ENCODE results near the gene ATP2C2. TPM values are rescaled to one million over a fixed set of nuclear protein-coding genes. Genes with fewer than 3 reads are reported as not detected.

The ATP2C2 gene
- total RNA-seq, 1 donor from 2014 or later = not detected

DNA sequence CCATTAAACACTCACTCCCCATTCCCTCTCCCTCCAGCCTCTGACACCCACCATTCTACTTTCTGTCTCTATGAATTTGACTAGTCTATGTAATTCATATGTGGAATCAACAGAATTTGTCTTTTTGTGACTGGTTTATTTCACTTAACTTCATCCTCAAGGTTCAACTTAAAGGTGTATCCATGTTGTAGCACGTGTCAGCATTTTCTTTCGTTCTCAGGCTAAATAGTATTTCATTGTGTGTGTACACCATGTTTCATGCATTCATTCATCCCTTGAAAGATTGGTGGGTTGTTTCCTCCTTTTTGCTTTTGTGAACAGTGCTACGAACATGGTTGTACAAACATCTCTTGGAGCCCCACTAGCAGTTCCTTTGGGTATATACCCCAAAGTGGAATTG lies 36.0 kb downstream of the ATP2C2 start:
- Mint-ChIP-seq H3K4me3 (no peak overlapping the region), H3K36me3 (ENCODE audit: low read depth) (no peaks in the 10 kb centered on the region), H3K9me3 (peaks cover 3% of the 10 kb centered on the region), H3K27ac (no peak overlapping the region), H3K27me3 (peaks cover 30% of the 10 kb centered on the region), H3K4me1 (peaks cover 2% of the 10 kb centered on the region)
- intact Hi-C loops (cut with micrococcal nuclease) = no loop called here
- DNase-seq = no peak

DNA sequence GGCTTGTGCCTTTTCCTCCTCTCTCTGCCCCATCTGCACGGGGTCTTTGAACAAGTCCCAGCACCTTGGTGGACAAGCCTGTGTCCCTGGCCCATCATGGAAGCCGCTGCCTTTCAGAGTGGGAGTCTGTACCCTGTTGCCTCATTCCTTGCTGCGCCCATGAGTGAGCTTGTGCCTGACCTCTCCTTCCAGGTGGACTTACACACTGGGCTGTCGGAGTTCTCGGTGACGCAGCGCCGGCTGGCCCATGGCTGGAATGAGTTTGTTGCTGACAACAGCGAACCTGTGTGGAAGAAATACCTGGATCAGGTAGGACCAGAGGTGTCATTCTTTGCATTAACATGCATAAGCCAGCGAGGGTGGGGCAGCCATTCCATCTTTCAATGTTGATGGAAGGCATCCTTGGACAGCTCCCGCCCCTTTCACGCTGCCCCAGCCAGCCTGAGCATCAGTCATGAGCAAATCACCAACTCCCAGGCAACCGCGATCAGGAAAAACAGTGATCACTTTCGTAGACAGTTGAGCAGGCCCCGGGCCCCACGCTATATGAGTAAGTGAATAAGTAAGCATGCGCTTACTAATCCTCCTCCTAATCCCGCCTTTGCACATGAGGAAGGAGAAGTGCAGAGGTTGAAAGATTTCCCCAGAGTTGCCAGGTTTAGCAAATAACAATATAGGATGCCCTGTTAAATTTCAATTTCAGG lies 36.8 kb downstream of the ATP2C2 start:
- H3K27me3 Mint-ChIP-seq = peaks cover 26% of the 10 kb centered on the region

DNA sequence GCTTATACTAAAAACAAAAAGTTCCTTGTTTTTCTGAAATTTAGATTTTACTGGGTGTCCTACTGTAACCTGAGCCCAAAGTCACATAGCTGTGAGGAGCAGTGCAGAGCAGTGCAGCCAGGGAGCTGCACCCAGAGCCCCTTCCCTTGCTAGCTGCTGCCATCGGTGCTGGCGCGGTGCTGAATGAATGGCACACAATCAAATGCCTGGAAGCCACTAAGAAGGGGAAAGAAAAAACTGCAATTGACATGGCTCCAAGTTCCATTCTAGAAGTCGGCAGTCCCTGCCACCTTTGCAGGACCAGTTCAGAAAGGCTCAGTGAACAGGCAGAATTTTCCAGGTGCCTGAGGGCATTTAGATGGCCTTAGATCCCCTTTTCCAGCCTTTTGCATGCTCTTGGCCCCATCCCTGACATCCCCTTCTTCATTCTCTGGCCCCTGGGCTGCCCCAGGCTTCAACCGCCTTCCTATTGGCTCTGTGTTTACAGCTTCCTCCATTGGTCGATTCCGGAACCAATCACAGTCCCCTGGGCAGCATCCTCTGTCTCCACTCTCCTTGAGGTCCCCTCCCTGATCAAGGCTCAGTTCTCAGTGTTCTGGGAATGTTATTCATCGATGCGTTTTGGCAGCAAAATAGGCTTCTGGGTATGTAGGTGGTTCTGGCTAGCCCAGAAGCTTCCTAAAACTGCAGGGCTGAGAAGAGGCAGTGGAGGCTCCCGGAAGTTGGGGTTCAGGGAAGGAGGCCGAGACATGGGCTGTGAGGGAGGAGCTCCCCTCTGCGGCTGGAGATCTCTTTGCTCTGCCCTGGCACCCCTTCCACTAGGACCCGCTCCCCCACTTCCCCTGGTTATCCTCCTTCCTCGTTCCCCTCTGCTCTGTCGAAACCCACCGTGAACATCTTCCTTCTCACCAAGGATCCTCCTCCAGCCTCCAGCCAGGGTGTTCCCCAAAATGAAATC lies 37.9 kb downstream of the ATP2C2 start:
- intact Hi-C loops (cut with micrococcal nuclease) = no loop called here
- Mint-ChIP-seq H3K9me3 (no peaks in the 10 kb centered on the region), H3K27me3 (peaks cover 23% of the 10 kb centered on the region), H3K4me1 (peaks cover 2% of the 10 kb centered on the region), H3K36me3 (ENCODE audit: low read depth) (no peaks in the 10 kb centered on the region), H3K27ac (no peak overlapping the region), H3K4me3 (no peak overlapping the region)
- DNase-seq = no peak

More for the DNA sequence above, 36.8 kb downstream of the ATP2C2 start:
- no peaks in the 10 kb centered on the region for H3K36me3 Mint-ChIP-seq (ENCODE audit: low read depth)
- H3K9me3 Mint-ChIP-seq = peaks cover under 1% of the 10 kb centered on the region
- no peak overlapping the region for H3K27ac Mint-ChIP-seq
- no peak overlapping the region for H3K4me3 Mint-ChIP-seq
- intact Hi-C loops (cut with micrococcal nuclease) = no loop called here
- no peak for DNase-seq
- peaks cover 2% of the 10 kb centered on the region for H3K4me1 Mint-ChIP-seq

DNA sequence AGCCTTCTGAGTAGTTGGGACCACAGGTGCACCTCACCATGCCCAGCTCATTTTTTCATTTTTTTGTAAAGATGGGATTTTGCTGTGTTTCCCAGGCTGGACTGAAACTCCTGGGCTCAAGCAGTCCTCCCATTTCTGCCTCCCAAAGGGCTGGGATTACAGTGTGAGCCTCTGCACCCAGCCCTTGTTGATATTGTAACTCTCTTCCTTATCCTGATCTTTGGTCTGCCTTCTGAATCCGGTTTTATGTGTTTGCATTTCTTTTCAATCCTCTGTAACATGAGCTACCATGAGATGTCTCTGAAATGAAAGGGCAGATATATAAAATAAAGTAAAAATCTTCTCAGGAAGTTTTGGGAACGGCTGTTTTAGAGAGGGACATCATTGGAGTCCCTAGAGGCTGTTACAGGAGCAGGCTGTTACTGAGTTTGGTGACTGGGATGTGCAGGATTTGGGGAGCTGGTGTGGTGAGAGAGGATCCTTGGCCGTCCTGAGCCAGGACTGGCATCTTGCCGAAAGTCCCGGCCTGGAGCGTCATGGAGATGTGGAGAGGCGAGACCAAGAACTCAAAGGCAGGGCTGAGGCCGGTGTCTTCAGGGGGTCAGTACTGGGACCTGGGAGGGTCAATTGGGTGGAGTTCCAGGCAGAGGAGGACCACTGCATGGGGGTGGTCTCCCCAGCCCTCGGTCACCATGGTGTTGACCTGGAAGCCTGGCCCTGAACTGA lies 39.4 kb downstream of the ATP2C2 start:
- H3K36me3 Mint-ChIP-seq (ENCODE audit: low read depth) = no peaks in the 10 kb centered on the region
- H3K9me3 Mint-ChIP-seq = no peaks in the 10 kb centered on the region
- intact Hi-C loops (cut with micrococcal nuclease) = no loop called here
- no peak overlapping the region for H3K27ac Mint-ChIP-seq
- peaks cover 2% of the 10 kb centered on the region for H3K4me1 Mint-ChIP-seq
- peaks cover 13% of the 10 kb centered on the region for H3K27me3 Mint-ChIP-seq
- DNase-seq = no peak
- H3K4me3 Mint-ChIP-seq = no peak overlapping the region

DNA sequence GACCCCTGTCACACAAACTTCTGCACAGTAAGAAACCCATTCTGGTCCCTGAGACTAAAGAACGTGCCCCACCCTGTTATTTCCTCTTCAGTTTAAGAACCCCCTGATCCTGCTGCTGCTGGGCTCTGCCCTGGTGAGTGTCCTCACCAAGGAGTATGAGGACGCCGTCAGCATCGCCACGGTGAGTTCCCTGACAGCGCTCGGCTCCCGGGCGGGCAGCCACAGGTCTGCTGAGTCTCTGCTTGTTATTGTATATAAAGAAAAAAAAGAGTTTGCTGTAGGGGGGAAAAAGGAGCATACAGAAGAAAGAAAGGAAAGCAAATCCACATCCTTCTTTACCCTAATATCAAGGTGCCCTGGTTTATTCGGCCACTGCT lies 40.0 kb downstream of the ATP2C2 start:
- peaks cover 10% of the 10 kb centered on the region for H3K27me3 Mint-ChIP-seq
- intact Hi-C loops (cut with micrococcal nuclease) = no loop called here
- H3K27ac Mint-ChIP-seq = no peak overlapping the region
- H3K4me1 Mint-ChIP-seq = peaks cover 2% of the 10 kb centered on the region
- no peaks in the 10 kb centered on the region for H3K36me3 Mint-ChIP-seq (ENCODE audit: low read depth)
- no peak for DNase-seq
- H3K4me3 Mint-ChIP-seq = no peak overlapping the region
- H3K9me3 Mint-ChIP-seq = no peaks in the 10 kb centered on the region

DNA sequence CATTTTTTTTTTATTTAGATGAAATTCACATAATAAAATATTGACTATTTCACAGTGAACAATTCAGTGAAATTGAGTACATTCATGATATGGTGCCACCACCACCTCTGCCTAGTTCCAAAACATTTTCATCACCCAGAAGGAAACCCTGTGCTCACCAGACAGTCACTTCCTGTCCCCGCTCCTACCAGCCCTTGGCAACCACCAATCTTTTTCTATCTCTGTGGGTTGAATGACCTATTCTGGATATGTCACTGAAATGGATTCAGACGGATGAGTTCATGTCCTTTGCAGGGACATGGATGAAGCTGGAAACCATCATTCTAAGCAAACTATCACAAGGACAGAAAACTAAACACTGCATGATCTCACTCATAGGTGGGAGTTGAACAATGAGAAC lies 40.5 kb downstream of the ATP2C2 start:
- H3K36me3 Mint-ChIP-seq (ENCODE audit: low read depth) = no peaks in the 10 kb centered on the region
- no peaks in the 10 kb centered on the region for H3K9me3 Mint-ChIP-seq
- H3K4me3 Mint-ChIP-seq = no peak overlapping the region
- H3K4me1 Mint-ChIP-seq = peaks cover 2% of the 10 kb centered on the region
- DNase-seq = no peak
- intact Hi-C loops (cut with micrococcal nuclease) = no loop called here
- H3K27ac Mint-ChIP-seq = no peak overlapping the region
- H3K27me3 Mint-ChIP-seq = peaks cover 10% of the 10 kb centered on the region

DNA sequence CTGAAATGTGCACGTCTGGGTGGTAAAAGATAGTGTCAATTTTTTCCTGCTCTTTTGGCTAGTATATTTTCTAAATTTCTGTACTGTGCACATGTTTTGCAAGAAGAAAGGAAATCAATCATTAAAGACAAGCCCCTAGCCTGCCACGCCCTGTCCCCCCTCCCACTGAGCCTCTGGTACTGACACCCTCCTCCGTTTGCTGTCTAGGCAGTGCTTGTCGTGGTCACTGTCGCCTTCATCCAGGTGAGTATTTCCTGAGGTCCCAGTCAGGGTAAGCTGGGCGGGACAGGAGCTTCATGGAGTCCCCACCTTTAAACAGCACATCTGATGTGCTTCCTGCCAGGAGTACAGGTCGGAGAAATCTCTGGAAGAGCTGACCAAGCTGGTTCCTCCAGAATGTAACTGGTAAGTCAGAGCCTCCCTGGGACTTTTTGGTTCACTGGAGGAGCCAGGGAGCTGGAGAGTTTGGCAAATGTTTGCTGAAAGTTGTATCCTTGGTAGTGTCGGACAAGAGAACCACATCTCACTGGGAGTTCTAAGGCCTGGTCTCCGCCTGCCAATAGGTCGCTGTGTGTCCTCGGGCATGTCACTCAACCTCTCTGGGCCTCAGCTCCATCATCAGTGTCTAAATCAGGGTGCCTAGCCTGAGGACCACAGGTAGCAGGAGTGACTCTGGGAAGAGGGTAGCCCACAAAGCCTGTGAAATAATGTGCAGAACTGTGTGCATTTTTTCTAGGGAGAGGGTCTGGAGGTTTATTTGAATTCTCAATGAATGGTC lies 42.2 kb downstream of the ATP2C2 start:
- no peak overlapping the region for H3K27ac Mint-ChIP-seq
- peaks cover 2% of the 10 kb centered on the region for H3K4me1 Mint-ChIP-seq
- peaks cover 8% of the 10 kb centered on the region for H3K27me3 Mint-ChIP-seq
- no peak overlapping the region for H3K4me3 Mint-ChIP-seq
- no peaks in the 10 kb centered on the region for H3K9me3 Mint-ChIP-seq
- no peak for DNase-seq
- H3K36me3 Mint-ChIP-seq (ENCODE audit: low read depth) = no peaks in the 10 kb centered on the region
- intact Hi-C loops (cut with micrococcal nuclease) = no loop called here

DNA sequence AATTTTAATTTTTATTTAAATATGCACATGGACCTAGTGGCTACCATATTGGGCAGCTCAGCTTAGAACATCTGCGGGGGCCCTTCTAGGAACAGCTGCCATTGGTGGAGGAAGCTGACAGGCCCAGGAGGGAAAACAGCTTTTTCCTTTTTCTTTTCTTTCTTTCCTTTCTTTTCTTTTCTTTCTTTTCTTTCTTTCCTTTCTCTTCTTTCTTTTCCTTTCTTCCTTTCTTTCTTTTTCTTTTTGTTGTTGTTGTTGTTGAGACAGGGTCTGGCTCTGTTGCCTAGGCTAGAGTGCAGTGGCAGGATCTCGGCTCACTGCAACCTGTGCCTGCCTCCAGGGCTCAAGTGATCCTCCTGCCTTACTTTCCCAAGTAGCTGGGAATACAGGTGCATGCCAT lies 43.4 kb downstream of the ATP2C2 start:
- H3K4me3 Mint-ChIP-seq = no peak overlapping the region
- no peaks in the 10 kb centered on the region for H3K36me3 Mint-ChIP-seq (ENCODE audit: low read depth)
- H3K27ac Mint-ChIP-seq = no peak overlapping the region
- no peaks in the 10 kb centered on the region for H3K9me3 Mint-ChIP-seq
- no peak for DNase-seq
- peaks cover 7% of the 10 kb centered on the region for H3K27me3 Mint-ChIP-seq
- peaks cover 2% of the 10 kb centered on the region for H3K4me1 Mint-ChIP-seq
- intact Hi-C loops (cut with micrococcal nuclease) = no loop called here

DNA sequence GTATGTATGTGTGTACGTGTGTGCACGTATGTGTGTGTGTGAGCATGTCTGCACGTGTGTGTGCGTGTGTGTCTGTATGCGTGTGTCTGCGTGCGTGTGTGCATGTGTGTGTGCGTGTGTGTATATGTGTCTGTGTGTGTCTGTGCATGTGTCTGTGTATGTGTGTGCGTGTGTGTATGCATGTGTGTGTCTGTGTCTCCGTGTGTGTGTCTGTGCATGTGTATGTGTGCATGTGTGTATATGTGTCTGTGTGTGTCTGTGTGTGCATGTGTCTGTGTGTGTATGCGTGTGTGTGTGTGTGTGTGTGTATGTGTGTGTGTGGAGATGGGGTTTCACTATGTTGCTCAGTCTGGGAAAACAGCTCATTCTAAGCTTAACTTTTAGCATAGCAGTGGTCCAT lies 43.9 kb downstream of the ATP2C2 start:
- DNase-seq = no peak
- Mint-ChIP-seq H3K4me3 (no peak overlapping the region), H3K27ac (no peak overlapping the region), H3K4me1 (peaks cover 2% of the 10 kb centered on the region), H3K27me3 (peaks cover 3% of the 10 kb centered on the region), H3K9me3 (no peaks in the 10 kb centered on the region), H3K36me3 (ENCODE audit: low read depth) (no peaks in the 10 kb centered on the region)
- intact Hi-C loops (cut with micrococcal nuclease) = no loop called here

DNA sequence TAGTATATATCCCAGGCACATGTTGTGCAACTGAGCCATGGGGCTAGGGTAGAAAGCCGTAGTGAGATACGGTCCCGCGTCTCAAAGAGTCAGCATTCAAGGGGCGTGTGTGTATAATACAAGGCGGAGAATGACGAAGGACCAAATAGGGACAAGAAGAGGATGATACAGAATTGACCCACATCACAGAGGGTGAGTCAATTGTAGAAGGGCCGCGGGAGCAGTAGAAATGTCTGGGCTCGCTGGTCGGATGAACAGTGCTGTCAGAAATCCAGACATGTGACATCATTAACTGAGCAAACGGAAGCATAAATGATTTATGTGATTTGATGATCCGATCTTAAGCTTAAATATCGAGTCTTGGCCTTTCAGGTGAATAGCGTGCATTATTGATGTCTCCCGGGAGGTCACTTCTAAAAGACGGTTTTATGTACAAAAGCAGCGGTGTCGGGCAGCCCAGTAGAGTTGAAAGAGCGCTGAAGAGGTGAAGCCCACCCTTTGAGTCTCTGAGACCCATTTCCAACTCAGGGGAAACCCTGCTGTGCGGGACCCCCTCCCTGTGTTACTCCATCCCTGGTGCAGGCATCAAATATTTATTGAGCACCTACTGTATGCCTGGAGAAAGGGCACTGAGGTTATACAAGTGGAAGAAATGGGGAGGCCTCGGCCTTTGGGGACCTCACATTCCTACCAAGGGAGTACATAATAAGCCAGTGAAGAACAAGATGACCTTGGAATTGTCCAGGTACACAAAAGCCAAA lies 45.1 kb downstream of the ATP2C2 start:
- DNase-seq = no peak
- no peak overlapping the region for H3K4me3 Mint-ChIP-seq
- H3K27me3 Mint-ChIP-seq = peaks cover 3% of the 10 kb centered on the region
- peaks cover 2% of the 10 kb centered on the region for H3K4me1 Mint-ChIP-seq
- intact Hi-C loops (cut with micrococcal nuclease) = no loop called here
- no peaks in the 10 kb centered on the region for H3K36me3 Mint-ChIP-seq (ENCODE audit: low read depth)
- H3K9me3 Mint-ChIP-seq = no peaks in the 10 kb centered on the region
- no peak overlapping the region for H3K27ac Mint-ChIP-seq

DNA sequence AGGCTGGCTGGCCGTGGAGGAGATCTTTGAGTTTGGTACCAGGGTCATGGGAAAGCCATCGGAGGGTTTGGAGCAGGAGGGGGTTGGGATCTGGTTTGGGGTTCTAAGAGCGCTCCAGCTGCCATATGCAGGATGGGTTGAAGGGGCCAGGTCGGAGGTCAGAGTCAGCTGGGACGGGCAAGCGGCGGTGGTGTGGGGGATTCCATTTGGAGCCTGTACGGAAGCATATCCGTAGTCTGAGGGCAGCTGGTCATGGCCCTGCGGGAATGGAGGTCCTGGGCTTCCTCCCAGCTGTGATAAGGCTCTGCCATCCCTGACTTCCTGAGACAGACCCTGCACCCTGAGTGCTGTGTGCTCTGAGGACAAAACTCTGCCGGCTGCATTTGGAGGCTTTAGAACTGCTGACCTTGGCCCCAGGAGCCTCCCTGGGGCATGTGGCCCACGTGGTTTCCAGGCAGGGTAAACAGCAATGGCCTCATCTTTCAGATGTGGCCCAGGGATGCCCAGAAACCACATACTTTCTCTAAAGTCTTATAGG lies 46.5 kb downstream of the ATP2C2 start:
- no peak overlapping the region for H3K4me3 Mint-ChIP-seq
- peaks cover 3% of the 10 kb centered on the region for H3K27me3 Mint-ChIP-seq
- no peaks in the 10 kb centered on the region for H3K36me3 Mint-ChIP-seq (ENCODE audit: low read depth)
- no peaks in the 10 kb centered on the region for H3K9me3 Mint-ChIP-seq
- no peak for DNase-seq
- intact Hi-C loops (cut with micrococcal nuclease) = no loop called here
- no peak overlapping the region for H3K27ac Mint-ChIP-seq
- H3K4me1 Mint-ChIP-seq = no peaks in the 10 kb centered on the region

DNA sequence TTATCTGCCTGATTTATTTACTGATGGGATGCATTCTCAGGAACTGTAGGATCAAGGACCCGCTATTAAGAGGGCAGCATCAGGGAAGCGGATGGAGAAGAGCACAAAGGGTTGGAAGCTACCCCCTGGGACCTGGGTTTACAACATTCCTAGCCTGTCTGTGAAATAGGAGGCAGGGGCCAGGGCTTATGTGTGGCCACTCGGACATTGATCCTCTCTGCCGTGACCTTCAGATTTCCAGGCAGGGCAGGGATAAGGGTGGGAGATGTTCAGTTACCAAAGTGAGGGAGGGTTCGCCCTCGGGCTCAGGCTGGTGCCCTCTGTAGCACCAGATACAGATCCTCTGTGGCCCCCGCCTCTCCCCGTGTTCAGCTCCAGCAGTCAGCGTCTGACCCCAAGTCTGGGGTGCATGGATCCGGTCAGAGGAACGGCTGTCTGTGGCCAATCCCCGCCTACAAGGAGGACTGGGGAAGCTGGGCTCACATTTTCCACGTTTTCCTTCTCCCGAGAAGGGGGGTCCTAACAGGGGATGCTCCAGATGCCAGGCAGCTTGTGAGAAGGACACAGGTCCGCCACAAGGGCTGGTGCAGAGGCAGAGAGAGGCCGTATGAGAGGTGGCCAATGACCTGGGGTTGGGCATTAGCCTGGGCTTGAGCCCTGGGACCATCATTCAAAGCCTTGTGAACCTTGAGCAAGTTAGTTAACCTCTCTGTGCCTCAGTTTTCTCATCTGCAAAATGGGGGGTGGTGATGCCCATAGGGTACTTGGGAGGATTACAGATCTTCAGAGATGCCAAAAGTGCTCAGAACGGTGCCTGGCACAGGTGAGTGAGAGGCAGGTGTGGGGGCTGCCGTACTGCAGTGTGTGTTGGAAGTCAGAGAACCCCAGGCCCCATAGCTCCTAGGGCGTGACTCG lies 48.3 kb downstream of the ATP2C2 start:
- H3K9me3 Mint-ChIP-seq = no peaks in the 10 kb centered on the region
- DNase-seq = no peak
- no peak overlapping the region for H3K4me3 Mint-ChIP-seq
- H3K27ac Mint-ChIP-seq = no peak overlapping the region
- peaks cover 3% of the 10 kb centered on the region for H3K27me3 Mint-ChIP-seq
- no peaks in the 10 kb centered on the region for H3K36me3 Mint-ChIP-seq (ENCODE audit: low read depth)
- intact Hi-C loops (cut with micrococcal nuclease) = no loop called here
- peaks cover 4% of the 10 kb centered on the region for H3K4me1 Mint-ChIP-seq

Data from activated CD4-positive, alpha-beta T cell treated with anti-CD3 and anti-CD28 coated beads, Interleukin-2, amount 10 ng/mL, durations not matched to agents 24 days and 14 days (primary cell).